Astrocyte of the spinal cord (primary cell): ENCODE results near the gene TRPM1.

Experiments used
- DNase-seq: peaks from one replicate; pipeline ENCODE4 v3.0.0; 2011; ENCODE audit warnings: low read depth, low spot score
- H3K4me3 ChIP-seq: 2 replicates; pipeline ENCODE4 v1.5.1; 2011; ENCODE audit warnings: low read depth, mild to moderate bottlenecking, low read length, moderate library complexity
- in situ Hi-C: cut with HindIII; loops from 2 replicates; pipeline ENCODE4 v1.10.0; 2017; ENCODE audit warnings: low sequenced_read_pairs
- TF ChIP-seq, protein P1 (sequence below): IDR thresholded peaks from 2 replicates; pipeline ENCODE4 v1.5.1; 2012; ENCODE audit warnings: low read depth, mild to moderate bottlenecking, low read length, inconsistent platforms

Gene TRPM1

DNA sequence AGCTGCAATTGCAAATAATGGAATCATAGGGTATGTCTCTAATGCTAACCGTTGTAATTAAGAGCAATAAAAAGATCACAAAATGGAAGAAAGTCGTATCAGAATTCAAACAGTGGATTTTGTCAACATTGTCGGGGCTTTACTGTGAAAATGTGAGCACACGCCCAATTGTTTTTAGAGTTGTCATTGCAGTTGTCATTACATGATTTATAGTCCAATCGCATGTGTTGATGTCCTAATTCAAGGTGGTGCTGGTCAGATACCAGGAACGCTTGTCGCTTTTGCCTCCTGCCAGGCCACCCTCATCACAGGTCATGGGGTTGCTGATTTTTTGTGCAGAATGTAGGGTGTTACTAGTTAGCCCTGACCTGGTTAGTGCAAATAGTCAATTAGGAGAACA, 16.2 kb downstream of the TRPM1 start:
- H3K4me3 ChIP-seq, result no peak overlapping the region
- in situ Hi-C loops, result no loop called here
- TF ChIP-seq, protein P1, sequence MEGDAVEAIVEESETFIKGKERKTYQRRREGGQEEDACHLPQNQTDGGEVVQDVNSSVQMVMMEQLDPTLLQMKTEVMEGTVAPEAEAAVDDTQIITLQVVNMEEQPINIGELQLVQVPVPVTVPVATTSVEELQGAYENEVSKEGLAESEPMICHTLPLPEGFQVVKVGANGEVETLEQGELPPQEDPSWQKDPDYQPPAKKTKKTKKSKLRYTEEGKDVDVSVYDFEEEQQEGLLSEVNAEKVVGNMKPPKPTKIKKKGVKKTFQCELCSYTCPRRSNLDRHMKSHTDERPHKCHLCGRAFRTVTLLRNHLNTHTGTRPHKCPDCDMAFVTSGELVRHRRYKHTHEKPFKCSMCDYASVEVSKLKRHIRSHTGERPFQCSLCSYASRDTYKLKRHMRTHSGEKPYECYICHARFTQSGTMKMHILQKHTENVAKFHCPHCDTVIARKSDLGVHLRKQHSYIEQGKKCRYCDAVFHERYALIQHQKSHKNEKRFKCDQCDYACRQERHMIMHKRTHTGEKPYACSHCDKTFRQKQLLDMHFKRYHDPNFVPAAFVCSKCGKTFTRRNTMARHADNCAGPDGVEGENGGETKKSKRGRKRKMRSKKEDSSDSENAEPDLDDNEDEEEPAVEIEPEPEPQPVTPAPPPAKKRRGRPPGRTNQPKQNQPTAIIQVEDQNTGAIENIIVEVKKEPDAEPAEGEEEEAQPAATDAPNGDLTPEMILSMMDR, result no peak
- no peak for DNase-seq

DNA sequence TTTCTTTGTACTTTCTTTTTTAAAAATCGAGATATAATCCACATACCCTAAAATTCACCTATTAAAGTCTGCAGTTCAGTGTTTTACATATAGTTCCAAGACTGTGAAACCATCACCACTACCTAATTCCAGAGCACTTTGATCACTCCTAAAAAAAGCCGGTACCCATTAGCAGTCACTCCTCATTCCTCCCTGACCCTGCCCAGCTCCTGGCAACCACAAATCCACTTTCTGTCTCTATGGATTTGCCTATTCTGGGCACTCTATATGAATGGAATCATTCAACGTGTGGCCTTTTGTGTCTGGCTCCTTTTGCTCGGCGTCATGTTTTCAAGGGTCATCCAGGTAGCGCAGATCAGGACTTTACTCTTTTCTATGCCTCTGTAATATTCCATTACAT, 17.3 kb downstream of the TRPM1 start:
- in situ Hi-C loops, result no loop called here
- TF ChIP-seq, protein P1, result no peak
- no peak overlapping the region for H3K4me3 ChIP-seq
- no peak for DNase-seq

DNA sequence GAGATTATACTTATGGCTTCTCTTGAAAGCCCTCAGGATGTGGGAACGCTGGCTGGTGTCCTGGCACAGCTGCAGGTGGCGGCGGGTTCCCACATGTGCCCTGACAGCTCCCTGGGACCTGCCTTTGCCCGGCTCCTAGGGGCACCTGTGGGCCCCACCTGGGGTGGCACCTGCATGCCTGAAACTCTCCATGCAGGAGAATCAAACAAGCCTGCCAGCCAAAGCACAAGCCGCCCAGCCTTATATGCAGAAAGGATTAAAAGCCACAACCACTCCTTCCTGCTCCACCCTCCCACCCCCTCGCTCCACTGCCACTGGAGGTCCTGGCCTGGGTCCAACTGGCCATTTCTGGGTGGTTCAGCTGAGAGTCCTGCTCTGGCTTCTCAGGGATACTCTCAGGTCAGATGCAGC, 18.1 kb downstream of the TRPM1 start:
- in situ Hi-C loops, result no loop called here
- TF ChIP-seq, protein P1, result no peak
- no peak for DNase-seq
- H3K4me3 ChIP-seq, result no peak overlapping the region

DNA sequence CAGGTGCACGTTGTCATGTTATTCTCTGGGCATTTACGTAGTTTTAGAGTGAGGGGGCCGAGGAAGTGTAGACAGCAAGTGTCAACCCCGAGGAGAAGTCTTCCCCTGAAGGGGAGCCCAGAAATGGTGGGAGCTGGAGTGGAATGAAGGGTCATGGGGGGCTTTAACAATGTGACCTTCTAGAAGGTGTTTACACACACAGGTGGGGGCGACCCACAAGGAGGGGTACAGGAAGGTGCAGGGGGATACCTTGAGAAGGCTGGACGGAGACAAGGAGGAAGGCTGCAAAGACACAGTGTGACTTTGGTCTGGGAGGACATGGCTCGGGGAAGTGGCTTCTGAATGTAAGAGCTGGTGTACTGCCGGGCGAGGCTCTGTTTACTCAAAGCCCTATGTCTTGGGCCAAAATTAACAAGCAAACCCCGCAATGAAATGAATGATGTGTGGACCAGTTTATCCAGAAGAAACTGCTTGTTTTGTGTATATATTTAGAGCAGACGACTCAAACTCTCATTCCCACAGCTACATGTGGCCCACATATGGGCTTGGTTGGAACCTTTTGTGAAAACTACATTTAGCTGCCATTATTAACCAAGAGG, 18.7 kb downstream of the TRPM1 start:
- TF ChIP-seq, protein P1, result no peak
- DNase-seq, result no peak
- in situ Hi-C loops, result no loop called here

DNA sequence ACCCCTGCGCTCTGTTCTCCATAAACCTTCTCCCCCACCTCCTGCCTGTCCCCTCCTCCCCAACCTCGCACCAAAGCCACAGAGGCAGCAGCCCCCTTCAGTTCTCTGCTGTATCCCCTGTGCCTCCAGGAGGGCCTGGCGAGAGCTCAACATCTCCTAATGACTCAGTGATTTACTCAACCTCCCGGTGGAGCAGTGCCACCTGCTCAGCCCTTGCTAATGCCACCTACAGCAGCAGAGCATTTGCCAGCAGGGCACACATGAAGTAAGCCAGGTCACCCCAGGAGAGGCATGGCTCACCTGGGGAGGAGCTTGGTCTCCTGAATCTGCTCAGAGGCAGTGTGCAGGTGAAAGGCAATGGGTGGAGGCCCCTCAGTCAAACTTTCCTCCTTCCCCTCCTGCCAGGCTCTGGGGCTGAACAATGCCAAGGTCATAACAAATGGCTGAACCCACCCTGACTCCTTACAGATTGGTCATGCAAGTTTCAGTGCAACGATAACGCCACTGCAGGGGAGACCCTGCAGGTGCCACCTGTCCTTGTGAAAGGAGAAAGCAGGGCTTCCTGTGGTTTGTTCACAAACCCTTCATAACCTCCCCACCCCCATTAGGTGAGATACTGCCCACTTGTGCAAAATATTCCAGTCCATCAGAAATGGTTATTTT, 19.8 kb downstream of the TRPM1 start:
- no peak overlapping the region for H3K4me3 ChIP-seq
- TF ChIP-seq, protein P1, result no peak
- DNase-seq, result no peak
- in situ Hi-C loops, result no loop called here

More for the DNA sequence above, 18.7 kb downstream of the TRPM1 start:
- no peak overlapping the region for H3K4me3 ChIP-seq

DNA sequence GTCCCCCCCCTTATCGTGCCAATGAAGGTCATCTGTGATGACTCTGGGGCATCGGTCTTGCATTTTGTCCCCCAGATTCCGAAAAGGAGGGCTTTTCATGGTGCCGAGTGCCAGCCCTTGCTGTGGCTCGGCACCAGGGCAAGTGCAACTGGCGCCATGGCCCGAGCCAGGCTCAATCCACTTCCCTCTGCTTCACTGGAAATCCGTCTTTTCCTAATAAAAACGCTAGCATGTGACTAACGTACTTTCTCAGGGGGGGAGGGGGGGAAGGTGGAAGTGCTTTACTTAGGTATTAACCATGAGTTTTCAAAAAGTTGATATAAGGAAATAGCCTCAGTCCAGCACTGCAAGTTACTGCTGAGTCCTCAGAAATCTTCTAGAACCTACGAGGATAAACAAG, 20.5 kb downstream of the TRPM1 start:
- no peak for DNase-seq
- TF ChIP-seq, protein P1, result no peak
- in situ Hi-C loops, result no loop called here
- no peak overlapping the region for H3K4me3 ChIP-seq
